Endothelial cell of umbilical vein (primary cell): Measurements from ENCODE around the gene CPVL. TPM values are rescaled to one million over a fixed set of nuclear protein-coding genes. Genes with fewer than 3 reads are reported as not detected.

Experiments used
- BruUV-seq: library from RNA; stranded (reverse); fragments of 400-500 nt; replicated peaks from 2 replicates; lab custom pipeline; 2021; lab: Mats Ljungman, UMichigan
- CTCF ChIA-PET: fragments of 300-600, 350-600 bp; sonication (Branson Sonifier 250); formaldehyde crosslinking; loops from one replicate; lab custom pipeline; 2021; ENCODE audit warnings: antibody characterized with exemption, inconsistent platforms; lab: Charles Lee
- POLR2A ChIA-PET: fragments of 300-600, 350-600 bp; sonication (Branson Sonifier 250); formaldehyde crosslinking; loops from one replicate; lab custom pipeline; 2021; ENCODE audit warnings: antibody characterized with exemption, inconsistent platforms; lab: Charles Lee
- DNase-seq: peaks from one replicate; pipeline ENCODE4 v3.0.0-alpha.2; 2011; ENCODE audit warnings: low read depth, low spot score
- FAIRE-seq: peaks from 2 replicates; lab custom pipeline; 2011; peaks lifted over from hg19 to GRCh38; lab: Jason Lieb, UNC
- H2AFZ ChIP-seq: 2 replicates; pipeline ENCODE4 v1.6.0; 2012; ENCODE audit warnings: low read depth, low read length, control low read depth, inconsistent platforms
- H3K27ac ChIP-seq: 2 replicates; pipeline ENCODE4 v1.5.1; 2011; ENCODE audit warnings: low read depth, mild to moderate bottlenecking, control low read depth, low read length, moderate library complexity; ENCODE audit not compliant: insufficient read depth
- H3K27me3 ChIP-seq, 2 experiments: 2 replicates each; pipeline versions ENCODE4 v1.6.0 to v1.6.1; 2011; ENCODE audit warnings: low read length in 2 of 2, mixed read lengths in 1 of 2; ENCODE audit not compliant: control insufficient read depth in 2 of 2, insufficient read depth in 2 of 2
- H3K36me3 ChIP-seq, 2 experiments: 2 replicates in 1 of 2; 3 replicates in 1 of 2; pipeline ENCODE4 v1.5.1; 2011; ENCODE audit warnings: low read length in 2 of 2, mild to moderate bottlenecking in 1 of 2, moderate library complexity in 1 of 2; ENCODE audit not compliant: control insufficient read depth in 2 of 2, insufficient read depth in 2 of 2; ENCODE audit errors: extremely low read depth in 1 of 2
- H3K4me1 ChIP-seq: 3 replicates; pipeline ENCODE4 v1.5.1; 2011; ENCODE audit warnings: mild to moderate bottlenecking, low read length; ENCODE audit not compliant: control insufficient read depth, insufficient read depth; ENCODE audit errors: extremely low read depth
- H3K4me2 ChIP-seq: 2 replicates; pipeline ENCODE4 v1.6.1; 2011; ENCODE audit warnings: low read length, control low read depth, mixed read lengths; ENCODE audit not compliant: insufficient read depth
- H3K4me3 ChIP-seq, 3 experiments: fragments of 200-600 bp in 1 of 3; sonication (generic), shearing (Covaris generic) in 1 of 3; replicated peaks in 1 of 3; 2 replicates each; pipeline ENCODE4 v1.5.1; 2011 to 2016; ENCODE audit warnings: control low read depth in 3 of 3, low read length in 3 of 3, mild to moderate bottlenecking in 2 of 3, inconsistent platforms in 1 of 3, low read depth in 1 of 3, moderate library complexity in 1 of 3; ENCODE audit not compliant: insufficient read depth in 1 of 3
- H3K79me2 ChIP-seq: 2 replicates; pipeline ENCODE4 v1.6.0; 2012; ENCODE audit warnings: low read length, inconsistent platforms; ENCODE audit not compliant: control insufficient read depth, insufficient read depth
- H3K9ac ChIP-seq: replicated peaks from 2 replicates; pipeline ENCODE3; 2011; ENCODE audit warnings: low read length, control low read depth; ENCODE audit not compliant: insufficient read depth; ENCODE audit errors: extremely low read depth
- H3K9me1 ChIP-seq: replicated peaks from 3 replicates; pipeline ENCODE4 v1.6.0; 2011; ENCODE audit warnings: mild to moderate bottlenecking, low read length; ENCODE audit not compliant: control insufficient read depth, insufficient read depth; ENCODE audit errors: extremely low read depth
- H3K9me3 ChIP-seq: replicated peaks from 2 replicates; pipeline ENCODE4 v1.5.1; 2012; ENCODE audit warnings: low read length, inconsistent platforms; ENCODE audit not compliant: control insufficient read depth, insufficient read depth
- H4K20me1 ChIP-seq: replicated peaks from 2 replicates; pipeline ENCODE3; 2011; ENCODE audit warnings: mild to moderate bottlenecking, low read length; ENCODE audit not compliant: control insufficient read depth, insufficient read depth; ENCODE audit errors: extremely low read depth
- EZH2 ChIP-seq: IDR thresholded peaks from 2 replicates; pipeline ENCODE4 v1.6.1; 2012; ENCODE audit warnings: borderline replicate concordance, low read depth, mild to moderate bottlenecking, moderate library complexity, low read length, inconsistent platforms; ENCODE audit not compliant: severe bottlenecking
- FOS ChIP-seq: IDR thresholded peaks from 2 replicates; pipeline ENCODE4 v1.6.1; 2011; ENCODE audit warnings: mild to moderate bottlenecking, low read length, moderate library complexity, borderline replicate concordance; ENCODE audit not compliant: insufficient read depth
- GATA2 ChIP-seq: IDR thresholded peaks from 2 replicates; pipeline ENCODE4 v1.7.0; 2011; ENCODE audit warnings: low read depth, mild to moderate bottlenecking, moderate library complexity, mixed read lengths, low read length; ENCODE audit not compliant: insufficient read length, insufficient read depth
- JUN ChIP-seq: IDR thresholded peaks from 2 replicates; pipeline ENCODE4 v1.6.1; 2011; ENCODE audit warnings: borderline replicate concordance, low read depth; ENCODE audit not compliant: insufficient read length, insufficient read depth
- MYC ChIP-seq: IDR thresholded peaks from one replicate; pipeline ENCODE4 v1.6.1; 2011; ENCODE audit warnings: mild to moderate bottlenecking, low read depth, low read length
- POLR2A ChIP-seq: IDR thresholded peaks from 2 replicates; pipeline ENCODE4 v1.6.1; 2012; ENCODE audit warnings: low read depth, mild to moderate bottlenecking, control low read depth, low read length
- POLR2AphosphoS5 ChIP-seq: IDR thresholded peaks from 2 replicates; pipeline ENCODE4 v1.6.1; 2012; ENCODE audit warnings: low read depth, mild to moderate bottlenecking, control low read depth, low read length, moderate library complexity; ENCODE audit not compliant: insufficient read depth
- dilution Hi-C: fragments of 300-500 bp; cut with MboI; formaldehyde crosslinking; loops from one replicate; pipeline ENCODE4 v1.15.0; 2019; ENCODE audit warnings: low sequenced_read_pairs; ENCODE audit not compliant: extremely low pct_ligation_motif_present
- intact Hi-C: fragments of 100-400 bp; cut with micrococcal nuclease; formaldehyde crosslinking; loops from one replicate; pipeline ENCODE4 v1.10.0; 2022
- polyA plus RNA-seq, 4 experiments: library from polyadenylated mRNA; depleted of rRNA in 3 of 4; stranded (reverse) in 3 of 4; unstranded in 1 of 4; fragments of >200 nt; gene quantifications; 2 replicates each; pipeline versions ENCODE4 v1.2.1 to v1.2.3, GENCODE V29; 2011 to 2012; ENCODE audit warnings: missing spikeins in 1 of 4
- total RNA-seq: library from RNA; stranded (reverse); gene quantifications from 2 replicates; pipeline ENCODE4 v1.2.3, GENCODE V29; 2021
- TF ChIP-seq, protein P1 (sequence below), 2 donors: IDR thresholded peaks; 1 replicate in 1 of 2; 2 replicates in 1 of 2; pipeline ENCODE4 v1.5.1; 2011; ENCODE audit warnings: low read length in 2 of 2, mild to moderate bottlenecking in 2 of 2, moderate library complexity in 2 of 2, control low read depth in 1 of 2, inconsistent platforms in 1 of 2, low read depth in 1 of 2; ENCODE audit not compliant: insufficient read depth in 1 of 2; ENCODE audit errors: extremely low read depth in 1 of 2
- TF ChIP-seq, protein P2 (sequence below): IDR thresholded peaks from 2 replicates; pipeline ENCODE4 v1.6.1; 2011; ENCODE audit not compliant: insufficient read depth, insufficient read length

The CPVL gene
- total and polyA plus RNA-seq, 2 donors (not counting 3 experiments of a cell fraction or from before 2014, with no cell fraction given) = 0.14 TPM; not detected in 1

DNA sequence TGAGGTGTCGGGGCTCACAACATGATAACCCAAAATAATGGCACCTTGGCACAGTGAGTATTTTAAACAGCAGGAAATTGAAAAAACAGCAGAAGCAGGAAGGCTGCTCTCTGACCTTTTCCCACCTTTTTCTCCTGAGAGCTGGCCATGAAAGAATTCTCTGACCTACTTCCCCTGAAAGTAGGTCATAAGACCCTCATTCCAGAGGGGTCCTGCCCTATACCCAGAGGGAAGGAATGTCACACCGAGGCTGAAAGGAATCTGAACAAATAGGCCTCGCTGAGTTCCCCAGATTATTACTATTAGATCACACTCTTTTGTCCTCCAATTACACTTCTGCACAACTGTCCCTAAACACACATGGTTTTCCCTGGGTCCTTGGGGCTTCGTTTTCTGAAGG lies 18.8 kb downstream of the CPVL start:
- no TSS peak for BruUV-seq
- Histone ChIP-seq H3K9me1 (no peaks in the 10 kb centered on the region), H4K20me1 (no peaks in the 10 kb centered on the region), H3K4me3 (no peak overlapping the region), H3K9ac (no peak overlapping the region), H3K27me3 (no peaks in the 10 kb centered on the region), H2AFZ (no peak overlapping the region), H3K9me3 (no peaks in the 10 kb centered on the region), H3K79me2 (no peaks in the 10 kb centered on the region), H3K27ac (no peak overlapping the region), H3K4me2 (no peak overlapping the region), H3K36me3 (no peaks in the 10 kb centered on the region), H3K4me1 (peaks cover 7% of the 10 kb centered on the region)
- DNase-seq = peak; percentile 70
- intact Hi-C loops = no loop called here
- no peak for TF ChIP-seq FOS
- no peak for TF ChIP-seq MYC
- TF ChIP-seq POLR2A = no peak
- no peak for TF ChIP-seq GATA2
- TF ChIP-seq, protein P1, sequence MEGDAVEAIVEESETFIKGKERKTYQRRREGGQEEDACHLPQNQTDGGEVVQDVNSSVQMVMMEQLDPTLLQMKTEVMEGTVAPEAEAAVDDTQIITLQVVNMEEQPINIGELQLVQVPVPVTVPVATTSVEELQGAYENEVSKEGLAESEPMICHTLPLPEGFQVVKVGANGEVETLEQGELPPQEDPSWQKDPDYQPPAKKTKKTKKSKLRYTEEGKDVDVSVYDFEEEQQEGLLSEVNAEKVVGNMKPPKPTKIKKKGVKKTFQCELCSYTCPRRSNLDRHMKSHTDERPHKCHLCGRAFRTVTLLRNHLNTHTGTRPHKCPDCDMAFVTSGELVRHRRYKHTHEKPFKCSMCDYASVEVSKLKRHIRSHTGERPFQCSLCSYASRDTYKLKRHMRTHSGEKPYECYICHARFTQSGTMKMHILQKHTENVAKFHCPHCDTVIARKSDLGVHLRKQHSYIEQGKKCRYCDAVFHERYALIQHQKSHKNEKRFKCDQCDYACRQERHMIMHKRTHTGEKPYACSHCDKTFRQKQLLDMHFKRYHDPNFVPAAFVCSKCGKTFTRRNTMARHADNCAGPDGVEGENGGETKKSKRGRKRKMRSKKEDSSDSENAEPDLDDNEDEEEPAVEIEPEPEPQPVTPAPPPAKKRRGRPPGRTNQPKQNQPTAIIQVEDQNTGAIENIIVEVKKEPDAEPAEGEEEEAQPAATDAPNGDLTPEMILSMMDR (IDR thresholded peaks at IDR 0.05; ENCODE audit: extremely low read depth in 1 of 2, insufficient read depth in 1 of 2, low read depth in 1 of 2, low read length in 2 of 2) = no peak
- TF ChIP-seq, protein P2, sequence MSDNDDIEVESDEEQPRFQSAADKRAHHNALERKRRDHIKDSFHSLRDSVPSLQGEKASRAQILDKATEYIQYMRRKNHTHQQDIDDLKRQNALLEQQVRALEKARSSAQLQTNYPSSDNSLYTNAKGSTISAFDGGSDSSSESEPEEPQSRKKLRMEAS = no peak
- TF ChIP-seq POLR2AphosphoS5 = no peak
- no peak for TF ChIP-seq EZH2
- no peak for TF ChIP-seq JUN
- CTCF ChIA-PET = interaction anchor here (1.0 to 2.0 kb wide), 2 partner anchors 21 to 281 kb away, joined by 3 to 8 read pairs; no protein-coding TSS in a partner anchor
- dilution Hi-C loops = no loop called here
- POLR2A ChIA-PET = no interaction called here
- FAIRE-seq = no peak
